ENCODE data around the gene DHRS1. TPM values are rescaled to one million over a fixed set of nuclear protein-coding genes. Genes with fewer than 3 reads are reported as not detected.

The DHRS1 gene
- total RNA-seq, 1 donor from 2014 or later = 26.5 TPM

GRCh38 chr14:24330973-24331674 lies 31.5 kb upstream of the DHRS1 start:
- Histone ChIP-seq H3K27ac (ENCODE audit: low read depth, low read length) (no peak overlapping the region), H3K27me3 (ENCODE audit: insufficient read depth, low read length) (peaks cover 35% of the 10 kb centered on the region), H2AFZ (ENCODE audit: low read depth, low read length) (no peak overlapping the region), H3K4me1 (ENCODE audit: insufficient read depth, low read length) (peaks cover 16% of the 10 kb centered on the region), H3K4me2 (ENCODE audit: low read length) (no peak overlapping the region), H4K20me1 (ENCODE audit: insufficient read depth, low read length) (no peaks in the 10 kb centered on the region), H3K9me3 (ENCODE audit: insufficient read depth, low read depth, low read length) (no peaks in the 10 kb centered on the region), H3K36me3 (ENCODE audit: insufficient read depth, low read length) (no peaks in the 10 kb centered on the region), H3K9ac (ENCODE audit: low read length) (no peak overlapping the region), H3K4me3 (ENCODE audit: insufficient read depth, low read depth, low read length) (no peak overlapping the region), H3K79me2 (ENCODE audit: insufficient read depth, low read length) (no peaks in the 10 kb centered on the region)
- FAIRE-seq (no peak), DNase-seq (ENCODE audit: low read depth) (no peak)
- no peak for TF ChIP-seq CTCF (IDR thresholded peaks at IDR 0.05; ENCODE audit: insufficient read depth, low read depth, low read length)
- TF ChIP-seq EZH2 (IDR thresholded peaks at IDR 0.05; ENCODE audit: insufficient read depth, low read length) = no peak
- peaks cover 3% of the 10 kb centered on the region for H3K9me3 Mint-ChIP-seq (ENCODE audit: unreplicated experiment)
- no peaks in the 10 kb centered on the region for H3K4me1 Mint-ChIP-seq (ENCODE audit: low read depth, unreplicated experiment)
- H3K4me3 Mint-ChIP-seq (ENCODE audit: unreplicated experiment) = no peak overlapping the region
- no peaks in the 10 kb centered on the region for H3K36me3 Mint-ChIP-seq (ENCODE audit: low read depth, unreplicated experiment)
- H3K27me3 Mint-ChIP-seq (ENCODE audit: low read depth, unreplicated experiment) = peaks cover 64% of the 10 kb centered on the region
- no peak overlapping the region for H3K27ac Mint-ChIP-seq (ENCODE audit: unreplicated experiment)

- no peaks in the 10 kb centered on the region for H3K9me3 ChIP-seq (ENCODE audit: insufficient read depth, low read depth, low read length)
- Mint-ChIP-seq H3K9me3 (ENCODE audit: unreplicated experiment) (no peaks in the 10 kb centered on the region), H3K27me3 (ENCODE audit: low read depth, unreplicated experiment) (peaks cover 59% of the 10 kb centered on the region), H3K36me3 (ENCODE audit: low read depth, unreplicated experiment) (no peaks in the 10 kb centered on the region), H3K27ac (ENCODE audit: unreplicated experiment) (no peak overlapping the region), H3K4me1 (ENCODE audit: low read depth, unreplicated experiment) (no peaks in the 10 kb centered on the region), H3K4me3 (ENCODE audit: unreplicated experiment) (no peak overlapping the region)
- H2AFZ ChIP-seq (ENCODE audit: low read depth, low read length) = no peak overlapping the region
- no peak overlapping the region for H3K27ac ChIP-seq (ENCODE audit: low read depth, low read length)
- no peak overlapping the region for H3K4me3 ChIP-seq (ENCODE audit: insufficient read depth, low read depth, low read length)
- FAIRE-seq (no peak), DNase-seq (ENCODE audit: low read depth) (no peak)
- H4K20me1 ChIP-seq (ENCODE audit: insufficient read depth, low read length) = no peaks in the 10 kb centered on the region
- TF ChIP-seq EZH2 (IDR thresholded peaks at IDR 0.05; ENCODE audit: insufficient read depth, low read length) (no peak), CTCF (IDR thresholded peaks at IDR 0.05; ENCODE audit: insufficient read depth, low read depth, low read length) (no peak)
- no peaks in the 10 kb centered on the region for H3K36me3 ChIP-seq (ENCODE audit: insufficient read depth, low read length)
- H3K4me1 ChIP-seq (ENCODE audit: insufficient read depth, low read length) = peaks cover 16% of the 10 kb centered on the region
- no peak overlapping the region for H3K4me2 ChIP-seq (ENCODE audit: low read length)
- no peaks in the 10 kb centered on the region for H3K79me2 ChIP-seq (ENCODE audit: insufficient read depth, low read length)
- H3K27me3 ChIP-seq (ENCODE audit: insufficient read depth, low read length) = peaks cover 27% of the 10 kb centered on the region
- H3K9ac ChIP-seq (ENCODE audit: low read length) = no peak overlapping the region
These were observed 30.2 kb upstream of the DHRS1 start for GRCh38 chr14:24329736-24330135.

- H3K9me3 ChIP-seq (ENCODE audit: insufficient read depth, low read depth, low read length) = no peaks in the 10 kb centered on the region
- H3K36me3 ChIP-seq (ENCODE audit: insufficient read depth, low read length) = no peaks in the 10 kb centered on the region
- H2AFZ ChIP-seq (ENCODE audit: low read depth, low read length) = no peak overlapping the region
- H3K9ac ChIP-seq (ENCODE audit: low read length) = no peak overlapping the region
- DNase-seq (ENCODE audit: low read depth) (no peak), FAIRE-seq (no peak)
- H3K27me3 Mint-ChIP-seq (ENCODE audit: low read depth, unreplicated experiment) = peaks cover 56% of the 10 kb centered on the region
- H3K4me1 Mint-ChIP-seq (ENCODE audit: low read depth, unreplicated experiment) = no peaks in the 10 kb centered on the region
- no peaks in the 10 kb centered on the region for H3K36me3 Mint-ChIP-seq (ENCODE audit: low read depth, unreplicated experiment)
- H4K20me1 ChIP-seq (ENCODE audit: insufficient read depth, low read length) = no peaks in the 10 kb centered on the region
- H3K79me2 ChIP-seq (ENCODE audit: insufficient read depth, low read length) = no peaks in the 10 kb centered on the region
- peaks cover 15% of the 10 kb centered on the region for H3K4me1 ChIP-seq (ENCODE audit: insufficient read depth, low read length)
- H3K4me3 Mint-ChIP-seq (ENCODE audit: unreplicated experiment) = no peak overlapping the region
- H3K27ac ChIP-seq (ENCODE audit: low read depth, low read length) = no peak overlapping the region
- no peaks in the 10 kb centered on the region for H3K9me3 Mint-ChIP-seq (ENCODE audit: unreplicated experiment)
- no peak overlapping the region for H3K4me3 ChIP-seq (ENCODE audit: insufficient read depth, low read depth, low read length)
- peaks cover 22% of the 10 kb centered on the region for H3K27me3 ChIP-seq (ENCODE audit: insufficient read depth, low read length)
- TF ChIP-seq EZH2 (IDR thresholded peaks at IDR 0.05; ENCODE audit: insufficient read depth, low read length) = no peak
- H3K27ac Mint-ChIP-seq (ENCODE audit: unreplicated experiment) = no peak overlapping the region
- no peak overlapping the region for H3K4me2 ChIP-seq (ENCODE audit: low read length)
These were observed 29.6 kb upstream of the DHRS1 start for GRCh38 chr14:24329073-24329663.

Measured in astrocyte (in vitro differentiated cells and primary cell).